A673 (cell line): ENCODE data around the gene LGR6.

ENCODE experiments used
- CTCF ChIP-seq: fragments of 300-800, 200-600 bp; sonication (generic); conservative IDR thresholded peaks from 2 replicates; pipeline ENCODE4 v1.5.1; 2017; ENCODE audit warnings: low read depth, mild to moderate bottlenecking, antibody characterized with exemption, low read length, moderate library complexity, mixed read lengths
- EZH2 ChIP-seq: fragments of 200-600 bp; sonication (generic); IDR thresholded peaks from 2 replicates; pipeline ENCODE4 v1.6.1; 2017; ENCODE audit warnings: borderline replicate concordance, low read depth, mild to moderate bottlenecking, mixed read lengths, antibody characterized with exemption, low read length; ENCODE audit not compliant: poor library complexity, severe bottlenecking

- TF ChIP-seq CTCF (no peak), EZH2 (no peak)
These were observed 78.7 kb downstream of the LGR6 start for GRCh38 chr1:202272103-202272845.
